OCI-LY1 (cell line): ENCODE data around the gene AFDN.

Source experiments
- H2AFZ ChIP-seq: fragments of 200-600 bp; sonication (generic), shearing (Covaris generic); 2 replicates; pipeline ENCODE4 v1.6.0; 2014; ENCODE audit warnings: antibody characterized with exemption, mild to moderate bottlenecking, low read length
- H3F3A ChIP-seq: fragments of 200-600 bp; sonication (generic), shearing (Covaris generic); 2 replicates; pipeline ENCODE4 v1.6.0; 2014; ENCODE audit warnings: mild to moderate bottlenecking, antibody characterized with exemption, low read length, moderate library complexity; ENCODE audit not compliant: insufficient read depth
- H3K27ac ChIP-seq: fragments of 200-600 bp; sonication (generic); 2 replicates; pipeline ENCODE4 v1.5.1; 2014; ENCODE audit warnings: low read length, mixed run types, mild to moderate bottlenecking, low read depth; ENCODE audit not compliant: poor library complexity, severe bottlenecking
- H3K27me3 ChIP-seq: fragments of 200-600 bp; sonication (generic); 2 replicates; pipeline ENCODE4 v1.6.0; 2014; ENCODE audit warnings: antibody characterized with exemption, mild to moderate bottlenecking, low read length, moderate library complexity; ENCODE audit not compliant: insufficient read depth
- H3K36me3 ChIP-seq: fragments of 200-600 bp; sonication (generic); 2 replicates; pipeline ENCODE4 v1.6.1; 2014; ENCODE audit warnings: mild to moderate bottlenecking, antibody characterized with exemption, low read length, moderate library complexity, mixed read lengths; ENCODE audit not compliant: insufficient read depth
- H3K4me1 ChIP-seq: fragments of 200-600 bp; sonication (generic); 2 replicates; pipeline ENCODE4 v1.5.1; 2014; ENCODE audit warnings: mild to moderate bottlenecking, low read length, moderate library complexity; ENCODE audit not compliant: insufficient read depth, severe bottlenecking
- H3K4me2 ChIP-seq: fragments of 200-600 bp; sonication (generic), shearing (Covaris generic); 2 replicates; pipeline ENCODE4 v1.6.1; 2014; ENCODE audit warnings: low read length
- H3K4me3 ChIP-seq: fragments of 200-600 bp; sonication (generic); 2 replicates; pipeline ENCODE4 v1.5.1; 2014; ENCODE audit warnings: low read length, low read depth, mild to moderate bottlenecking, mixed read lengths; ENCODE audit not compliant: poor library complexity, severe bottlenecking
- H3K79me2 ChIP-seq: fragments of 200-600 bp; shearing (Covaris generic); 2 replicates; pipeline ENCODE4 v1.6.1; 2016; ENCODE audit warnings: mixed run types, low read length, mixed read lengths; ENCODE audit not compliant: insufficient read depth
- H3K9ac ChIP-seq: fragments of 200-600 bp; sonication (generic), shearing (Covaris generic); 2 replicates; pipeline ENCODE4 v1.6.1; 2014; ENCODE audit warnings: mild to moderate bottlenecking, low read length, mixed read lengths
- H3K9me2 ChIP-seq: fragments of 200-600 bp; sonication (generic), shearing (Covaris generic); 2 replicates; pipeline ENCODE4 v1.6.1; 2014; ENCODE audit warnings: low read depth, mild to moderate bottlenecking, low read length, mixed read lengths
- H3K9me3 ChIP-seq: fragments of 200-600 bp; shearing (Covaris generic); 2 replicates; pipeline ENCODE4 v1.6.1; 2014; ENCODE audit warnings: low read length, mixed read lengths
- H4K20me1 ChIP-seq: fragments of 200-600 bp; sonication (generic), shearing (Covaris generic); 2 replicates; pipeline ENCODE4 v1.6.0; 2016; ENCODE audit warnings: mild to moderate bottlenecking, low read length; ENCODE audit not compliant: insufficient read depth
- CTCF ChIP-seq: fragments of 200-600 bp; sonication (generic), shearing (Covaris generic); IDR thresholded peaks from 2 replicates; pipeline ENCODE4 v1.5.1; 2017; ENCODE audit warnings: mild to moderate bottlenecking, antibody characterized with exemption, low read length, moderate library complexity, mixed read lengths
- EZH2 ChIP-seq: fragments of 200-600 bp; sonication (generic), shearing (Covaris generic); IDR thresholded peaks from 2 replicates; pipeline ENCODE4 v1.8.0; 2017; ENCODE audit warnings: borderline replicate concordance, mixed run types, mild to moderate bottlenecking, antibody characterized with exemption, low read length, moderate library complexity, mixed read lengths

The AFDN gene

GRCh38 chr6:167804281-167805013, 22.3 kb upstream of the AFDN start:
- no peaks in the 10 kb centered on the region; the same call in 1 of the 2 replicates for H3K27me3 ChIP-seq
- H3K4me2 ChIP-seq = no peak overlapping the region
- no peak overlapping the region for H3K4me3 ChIP-seq
- no peaks in the 10 kb centered on the region for H3K36me3 ChIP-seq
- H3K4me1 ChIP-seq = no peaks in the 10 kb centered on the region
- no peaks in the 10 kb centered on the region for H3K9me3 ChIP-seq
- no peaks in the 10 kb centered on the region for H3K9me2 ChIP-seq
- H3K9ac ChIP-seq = no peak overlapping the region
- TF ChIP-seq EZH2 = no peak
- no peak for TF ChIP-seq CTCF
- no peaks in the 10 kb centered on the region for H3F3A ChIP-seq
- no peak overlapping the region for H2AFZ ChIP-seq
- H3K79me2 ChIP-seq = no peaks in the 10 kb centered on the region
- no peaks in the 10 kb centered on the region for H4K20me1 ChIP-seq
- H3K27ac ChIP-seq = no peak overlapping the region

GRCh38 chr6:167805349-167806060, 21.2 kb upstream of the AFDN start:
- Histone ChIP-seq H3K9me2 (no peaks in the 10 kb centered on the region), H3F3A (no peaks in the 10 kb centered on the region), H3K27me3 (no peaks in the 10 kb centered on the region; the same call in 1 of the 2 replicates), H3K4me2 (no peak overlapping the region), H3K79me2 (no peaks in the 10 kb centered on the region), H3K36me3 (no peaks in the 10 kb centered on the region), H3K9ac (no peak overlapping the region), H3K4me3 (no peak overlapping the region), H3K9me3 (no peaks in the 10 kb centered on the region), H4K20me1 (no peaks in the 10 kb centered on the region), H3K27ac (no peak overlapping the region), H3K4me1 (no peaks in the 10 kb centered on the region), H2AFZ (no peak overlapping the region)
- TF ChIP-seq CTCF (no peak), EZH2 (no peak)

GRCh38 chr6:167806061-167806700, 20.5 kb upstream of the AFDN start:
- Histone ChIP-seq H3K4me1 (no peaks in the 10 kb centered on the region), H3K4me2 (no peak overlapping the region)

More at GRCh38 chr6:167806061-167806700, 20.5 kb upstream of the AFDN start:
- Histone ChIP-seq H4K20me1 (no peaks in the 10 kb centered on the region), H3K79me2 (no peaks in the 10 kb centered on the region), H3F3A (no peaks in the 10 kb centered on the region), H3K36me3 (no peaks in the 10 kb centered on the region), H3K4me3 (no peak overlapping the region), H3K27ac (no peak overlapping the region), H2AFZ (no peak overlapping the region), H3K9ac (no peak overlapping the region), H3K27me3 (no peaks in the 10 kb centered on the region; the same call in 1 of the 2 replicates), H3K9me3 (no peaks in the 10 kb centered on the region), H3K9me2 (no peaks in the 10 kb centered on the region)
- TF ChIP-seq CTCF (no peak), EZH2 (no peak)
